Mucosa of stomach (tissue), 1 donor: ENCODE measurements around the gene SLC25A10.

Source experiments
- H3K27me3 ChIP-seq: one replicate; pipeline ENCODE4 v1.7.0; 2013; ENCODE audit warnings: mild to moderate bottlenecking, low read length; ENCODE audit not compliant: control insufficient read depth, insufficient read depth
- H3K36me3 ChIP-seq: one replicate; pipeline ENCODE4 v1.7.0; 2013; ENCODE audit warnings: low read length; ENCODE audit not compliant: control insufficient read depth, insufficient read depth
- H3K4me1 ChIP-seq: one replicate; pipeline ENCODE4 v1.7.0; 2013; ENCODE audit warnings: mild to moderate bottlenecking, low read length; ENCODE audit not compliant: control insufficient read depth, insufficient read depth
- H3K4me3 ChIP-seq: one replicate; pipeline ENCODE4 v1.7.0; 2013; ENCODE audit warnings: low read length
- H3K9ac ChIP-seq: one replicate; pipeline ENCODE4 v1.7.0; 2013; ENCODE audit warnings: mild to moderate bottlenecking, low read length, moderate library complexity
- H3K9me3 ChIP-seq: one replicate; pipeline ENCODE4 v1.7.0; 2013; ENCODE audit warnings: mild to moderate bottlenecking, low read length, moderate library complexity; ENCODE audit not compliant: control insufficient read depth
- donor health status: Pancreatic carcinoma.

Gene SLC25A10

DNA sequence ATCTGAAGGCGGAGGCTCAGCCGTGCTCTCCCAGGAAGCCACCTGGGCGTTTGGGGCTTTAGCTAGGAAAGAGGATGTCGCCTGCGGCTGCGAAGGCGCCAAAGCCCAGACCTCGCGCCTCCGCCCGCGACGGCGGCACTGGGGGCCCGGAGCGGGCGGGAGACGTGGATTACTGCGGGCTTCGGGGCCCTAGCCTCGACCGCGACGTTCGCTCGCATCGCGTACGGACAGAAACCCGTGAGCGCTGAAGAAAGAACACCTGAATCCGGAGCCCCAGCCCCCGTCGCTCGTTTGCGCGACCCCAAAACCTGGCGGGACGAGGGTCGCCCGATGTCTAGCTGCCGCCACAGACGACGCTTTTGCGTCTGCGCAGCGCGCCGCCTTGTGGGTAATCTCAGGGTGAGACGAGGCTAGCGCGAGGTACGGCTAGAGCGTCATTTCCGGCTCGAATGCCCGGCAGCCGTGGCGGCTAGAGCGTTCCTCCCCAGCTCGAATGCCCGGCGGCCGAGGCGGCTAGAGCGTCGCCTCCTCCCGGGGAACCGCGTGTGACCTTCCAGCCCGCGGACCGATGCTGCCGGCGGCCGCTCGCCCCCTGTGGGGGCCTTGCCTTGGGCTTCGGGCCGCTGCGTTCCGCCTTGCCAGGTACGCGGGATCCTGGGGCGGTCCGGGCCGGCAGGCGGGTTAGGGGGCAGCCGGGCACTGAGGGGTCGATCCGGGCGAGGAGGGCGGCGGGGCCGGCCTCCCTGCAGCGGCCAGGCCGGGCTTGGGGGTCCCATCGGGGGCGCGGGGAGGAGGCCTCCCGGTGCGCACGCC, 8.9 kb upstream of the SLC25A10 start, which contains the start of gene MRPL12:
Gene MRPL12, plus strand, starts transcription at position 434 of the 813 bp plus-strand sequence. Its CDS starts 135 bp downstream, at position 569.
- H3K9me3 ChIP-seq: no peaks in the 10 kb centered on the region
- H3K4me1 ChIP-seq: peaks cover 22% of the 10 kb centered on the region
- peak within 1 kb of the TSS; percentile 90 for H3K4me3 ChIP-seq
- H3K27me3 ChIP-seq: no peaks in the 10 kb centered on the region
- H3K9ac ChIP-seq: peak within 1 kb of the TSS; percentile 96
- peaks cover 5% of the 10 kb centered on the region for H3K36me3 ChIP-seq

DNA sequence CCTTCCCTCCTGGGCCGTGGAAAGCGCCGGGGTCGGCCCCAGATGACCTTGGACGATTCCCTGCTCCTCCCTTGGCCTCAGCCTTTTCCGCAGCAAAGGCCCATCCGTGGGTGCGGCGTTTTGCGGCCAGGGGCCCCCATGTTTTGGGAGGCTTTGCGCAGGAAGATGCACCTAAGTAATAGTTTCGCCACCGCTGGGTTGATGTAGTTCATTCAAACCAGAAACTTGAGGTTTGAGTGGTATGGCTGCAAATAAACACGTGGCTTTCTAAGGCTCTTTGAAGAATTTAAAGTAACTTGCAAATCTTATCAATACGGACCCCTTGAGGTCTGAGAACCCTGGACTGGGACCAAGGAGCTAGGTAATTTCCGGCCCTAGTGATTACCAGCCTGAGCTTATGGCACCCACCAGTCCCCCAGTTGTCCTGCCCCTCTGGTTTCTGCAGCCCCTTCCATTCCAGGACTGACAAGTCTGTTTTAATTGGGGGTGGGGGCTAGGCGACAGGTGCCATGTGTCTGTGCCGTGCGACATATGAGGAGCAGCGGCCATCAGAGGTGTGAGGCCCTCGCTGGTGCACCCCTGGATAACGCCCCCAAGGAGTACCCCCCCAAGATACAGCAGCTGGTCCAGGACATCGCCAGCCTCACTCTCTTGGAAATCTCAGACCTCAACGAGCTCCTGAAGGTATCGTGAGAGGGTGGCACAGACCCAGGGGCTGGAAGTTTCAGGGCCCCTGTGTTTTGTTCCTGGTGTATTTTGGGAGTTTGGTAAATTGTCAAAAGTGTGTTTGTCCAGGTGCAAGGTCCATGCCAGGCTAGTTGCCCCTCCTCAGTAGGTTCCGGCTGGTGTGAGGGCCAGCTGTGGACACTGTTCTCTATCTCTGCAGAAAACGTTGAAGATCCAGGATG, 8.1 kb upstream of the SLC25A10 start:
- H3K9ac ChIP-seq: peak overlapping the region; percentile 96
- peaks cover 5% of the 10 kb centered on the region for H3K36me3 ChIP-seq
- peaks cover 22% of the 10 kb centered on the region for H3K4me1 ChIP-seq
- H3K9me3 ChIP-seq: no peaks in the 10 kb centered on the region
- H3K4me3 ChIP-seq: peak overlapping the region; percentile 90
- H3K27me3 ChIP-seq: no peaks in the 10 kb centered on the region

DNA sequence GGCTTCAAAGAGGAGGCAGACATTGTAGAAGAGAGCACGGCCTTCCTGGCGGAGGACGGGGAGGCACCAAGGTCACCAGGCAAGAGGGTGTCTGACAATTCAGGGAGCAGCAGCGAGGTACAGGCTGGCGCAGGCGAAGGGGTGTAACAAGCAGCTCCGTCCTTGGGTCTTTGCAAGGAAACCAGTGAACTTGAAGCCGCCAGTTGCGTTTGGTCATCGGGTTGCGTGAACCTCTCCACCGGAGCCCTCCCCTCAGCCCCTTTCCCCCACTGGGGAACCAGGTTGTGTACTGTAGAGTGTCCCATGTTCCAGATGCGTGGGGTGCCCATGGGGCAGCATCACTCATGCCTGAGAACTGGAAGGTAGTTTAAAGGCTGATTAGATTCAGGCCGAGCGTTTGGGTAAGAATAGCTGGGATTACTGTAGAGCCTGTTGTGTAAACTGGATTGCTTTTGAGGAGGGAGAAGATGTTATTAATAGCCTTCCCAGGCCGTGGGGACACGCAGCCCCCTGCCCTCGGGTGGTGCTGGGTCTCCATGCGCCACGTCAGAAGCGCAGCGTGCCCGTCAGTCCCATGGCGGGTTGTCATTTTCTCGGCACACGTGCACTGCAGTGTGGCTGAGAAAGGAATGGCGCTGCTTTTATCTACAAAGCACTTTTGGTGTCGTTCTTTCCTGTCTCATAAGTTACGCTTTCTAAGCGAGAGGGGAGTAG, 6.4 kb upstream of the SLC25A10 start:
- H3K36me3 ChIP-seq: peaks cover 5% of the 10 kb centered on the region
- H3K9ac ChIP-seq: no peak overlapping the region
- H3K9me3 ChIP-seq: no peaks in the 10 kb centered on the region
- peaks cover 32% of the 10 kb centered on the region for H3K4me1 ChIP-seq
- no peaks in the 10 kb centered on the region for H3K27me3 ChIP-seq
- H3K4me3 ChIP-seq: no peak overlapping the region

DNA sequence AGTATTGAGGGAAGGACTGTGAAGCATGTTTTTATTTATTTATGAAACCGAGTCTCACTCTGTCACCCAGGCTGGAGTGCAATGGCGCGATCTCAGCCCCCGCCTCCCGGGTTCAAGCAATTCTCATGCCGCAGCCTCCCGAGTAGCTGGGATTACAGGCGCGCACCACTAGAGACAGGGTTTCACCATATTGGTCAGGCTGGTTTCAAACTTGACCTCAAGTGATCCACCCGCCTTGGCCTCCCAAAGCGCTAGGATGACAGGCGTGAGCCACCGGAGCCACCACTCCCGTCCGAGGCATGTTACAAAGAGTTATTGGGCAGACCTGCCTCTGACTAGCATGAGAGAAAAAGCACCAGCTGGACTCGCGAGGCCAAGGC, 5.9 kb upstream of the SLC25A10 start:
- Histone ChIP-seq H3K9me3 (no peaks in the 10 kb centered on the region), H3K9ac (no peak overlapping the region), H3K36me3 (peaks cover 5% of the 10 kb centered on the region), H3K4me1 (peaks cover 37% of the 10 kb centered on the region), H3K4me3 (no peak overlapping the region), H3K27me3 (no peaks in the 10 kb centered on the region)

DNA sequence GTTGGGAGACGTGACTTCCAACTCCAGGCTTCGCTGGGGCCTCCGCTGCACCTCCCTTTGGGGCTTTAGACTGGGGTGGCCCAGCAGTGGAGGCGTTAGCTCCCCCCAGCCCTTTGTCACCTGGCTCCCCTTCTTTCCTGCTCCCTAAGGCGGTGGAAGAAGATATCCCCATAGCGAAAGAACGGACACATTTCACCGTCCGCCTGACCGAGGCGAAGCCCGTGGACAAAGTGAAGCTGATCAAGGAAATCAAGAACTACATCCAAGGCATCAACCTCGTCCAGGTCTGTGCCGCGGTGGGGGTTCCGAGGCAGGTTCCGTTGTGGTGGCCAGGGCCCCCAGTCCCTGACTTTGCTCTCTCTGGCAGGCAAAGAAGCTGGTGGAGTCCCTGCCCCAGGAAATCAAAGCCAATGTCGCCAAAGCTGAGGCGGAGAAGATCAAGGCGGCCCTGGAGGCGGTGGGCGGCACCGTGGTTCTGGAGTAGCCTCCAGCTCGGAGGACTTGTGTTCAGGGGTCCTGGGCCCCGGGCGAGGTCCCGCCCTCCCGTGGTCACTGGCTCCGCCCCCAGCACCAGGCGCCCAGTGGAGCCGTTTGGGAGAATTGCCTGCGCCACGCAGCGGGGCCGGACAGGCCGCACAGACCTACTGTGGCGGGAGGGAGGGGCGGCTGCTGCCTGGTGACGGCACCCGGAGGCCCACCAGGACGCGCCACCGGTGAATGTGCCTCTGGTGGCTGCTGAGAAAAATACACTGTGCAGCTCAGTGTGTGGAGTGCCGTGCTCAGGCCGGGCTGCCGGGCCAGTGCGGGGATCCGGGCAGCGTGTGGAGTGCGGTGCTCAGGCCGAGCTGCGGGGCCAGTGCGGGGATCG, 5.1 kb upstream of the SLC25A10 start:
- peaks cover 5% of the 10 kb centered on the region for H3K36me3 ChIP-seq
- peaks cover 34% of the 10 kb centered on the region for H3K4me1 ChIP-seq
- H3K27me3 ChIP-seq: no peaks in the 10 kb centered on the region
- no peak overlapping the region for H3K9ac ChIP-seq
- no peak overlapping the region for H3K4me3 ChIP-seq
- H3K9me3 ChIP-seq: no peaks in the 10 kb centered on the region

DNA sequence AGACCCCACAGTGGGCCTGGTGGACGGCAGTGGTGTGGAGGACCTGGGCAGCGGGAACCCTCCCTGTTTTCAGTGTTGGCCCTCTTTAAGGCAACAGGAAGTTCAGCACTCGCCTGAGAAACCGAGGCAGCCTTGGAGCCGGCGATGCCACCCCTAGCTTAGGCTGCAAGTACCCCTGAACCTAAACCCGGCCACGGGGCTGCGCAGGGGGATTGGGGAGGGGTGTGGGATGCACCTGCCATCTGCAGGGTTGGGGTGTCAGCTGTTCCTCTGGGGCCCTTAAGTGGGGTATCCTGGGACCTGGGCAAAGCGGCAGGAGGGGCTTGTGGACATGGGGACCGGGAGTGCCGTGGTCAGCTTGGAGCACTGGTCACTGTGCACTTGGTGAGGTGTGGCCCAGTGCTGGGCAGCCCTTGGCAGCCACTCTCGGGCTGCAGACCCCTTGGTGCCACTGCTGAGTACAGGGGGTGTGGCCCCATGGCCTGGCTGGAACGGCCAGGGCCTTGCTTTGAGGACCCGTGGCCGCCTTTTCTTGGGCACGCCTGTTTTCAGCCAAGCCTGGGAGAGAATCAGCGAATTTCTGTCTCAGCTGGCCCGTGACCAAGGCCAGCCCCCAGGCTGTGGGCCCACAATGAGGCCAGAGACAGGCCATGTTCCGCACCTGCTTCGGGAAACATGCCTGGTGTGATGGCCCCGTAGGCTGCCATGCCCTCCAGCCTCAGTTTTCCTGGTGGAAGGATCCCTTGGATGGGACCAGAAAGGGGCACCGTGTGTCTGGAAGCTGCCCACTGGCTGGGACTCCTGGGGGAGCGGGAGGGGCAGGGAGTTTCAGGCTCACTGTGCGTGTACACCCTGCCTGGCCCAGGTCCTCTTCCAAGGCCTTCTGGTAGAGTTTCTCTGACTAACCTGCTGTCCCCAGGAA, 4.1 kb upstream of the SLC25A10 start:
- no peaks in the 10 kb centered on the region for H3K9me3 ChIP-seq
- H3K4me1 ChIP-seq: peaks cover 35% of the 10 kb centered on the region
- peaks cover 5% of the 10 kb centered on the region for H3K36me3 ChIP-seq
- H3K27me3 ChIP-seq: no peaks in the 10 kb centered on the region
- no peak overlapping the region for H3K9ac ChIP-seq
- H3K4me3 ChIP-seq: no peak overlapping the region

DNA sequence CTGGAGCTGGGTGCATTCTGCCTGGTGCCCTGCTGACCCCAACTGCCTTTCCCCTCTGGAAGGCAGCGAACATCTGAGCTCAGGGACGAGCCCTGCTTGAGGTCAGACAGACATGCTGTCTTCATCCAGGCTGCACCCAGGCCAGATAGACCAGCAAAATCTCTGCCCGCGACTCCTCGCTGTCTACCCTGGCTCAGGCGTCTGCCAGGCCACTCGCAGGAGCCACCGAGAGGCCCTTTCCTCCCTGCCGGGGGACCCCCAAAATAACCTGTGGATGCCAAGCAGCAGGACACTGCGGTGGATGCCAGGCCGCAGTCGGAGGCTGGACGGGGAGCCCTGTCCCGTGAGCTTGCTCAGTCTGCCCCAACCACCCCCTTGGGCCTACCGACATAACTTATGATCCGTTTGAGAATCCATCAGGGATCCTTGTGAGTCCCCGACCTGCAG, 3.3 kb upstream of the SLC25A10 start:
- H3K9ac ChIP-seq: no peak overlapping the region
- peaks cover 5% of the 10 kb centered on the region for H3K36me3 ChIP-seq
- no peaks in the 10 kb centered on the region for H3K9me3 ChIP-seq
- no peak overlapping the region for H3K4me3 ChIP-seq
- H3K27me3 ChIP-seq: no peaks in the 10 kb centered on the region
- H3K4me1 ChIP-seq: peaks cover 41% of the 10 kb centered on the region

DNA sequence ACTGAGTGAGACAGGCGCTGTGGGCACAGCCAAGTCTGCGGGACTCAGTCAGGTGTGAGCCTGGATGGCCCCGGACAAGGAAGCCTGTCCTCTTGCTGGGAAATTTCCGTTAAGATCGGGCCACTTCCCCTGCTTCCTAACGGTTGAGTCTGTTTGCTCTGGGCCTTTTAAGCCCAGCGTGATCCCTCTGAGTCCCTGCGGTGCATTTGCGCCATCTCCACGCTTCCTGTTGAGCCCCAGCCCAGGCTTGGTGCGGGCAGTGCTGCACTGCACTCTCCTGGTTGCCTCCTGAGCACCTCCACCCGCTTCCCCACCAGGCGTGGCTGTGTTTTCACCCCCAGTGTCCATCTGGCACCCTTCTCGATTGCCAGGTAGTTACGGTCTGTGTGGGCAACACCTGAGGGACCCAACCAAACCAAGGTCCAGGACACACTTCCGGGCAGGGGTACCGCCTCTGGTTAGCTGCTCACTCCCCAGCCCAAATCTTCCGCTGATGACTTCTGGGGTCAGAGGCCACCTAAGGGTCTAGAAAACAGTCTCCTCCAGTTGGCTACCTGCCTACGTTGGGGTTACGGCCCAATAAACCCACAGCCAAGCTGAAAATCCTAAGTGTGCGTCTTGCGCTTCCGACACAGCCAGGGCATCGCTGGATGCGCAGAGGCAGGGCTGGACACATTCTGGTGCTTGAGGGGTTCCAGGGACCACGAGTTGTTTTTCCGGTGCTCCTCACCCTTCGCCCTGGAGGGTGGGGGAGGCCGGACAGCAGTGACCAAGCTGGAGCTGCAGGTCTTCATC, 1.4 kb upstream of the SLC25A10 start:
- peak overlapping the region; percentile 53 for H3K9ac ChIP-seq
- peaks cover 41% of the 10 kb centered on the region for H3K4me1 ChIP-seq
- no peaks in the 10 kb centered on the region for H3K27me3 ChIP-seq
- H3K4me3 ChIP-seq: no peak overlapping the region
- H3K9me3 ChIP-seq: no peaks in the 10 kb centered on the region
- H3K36me3 ChIP-seq: peaks cover 3% of the 10 kb centered on the region

DNA sequence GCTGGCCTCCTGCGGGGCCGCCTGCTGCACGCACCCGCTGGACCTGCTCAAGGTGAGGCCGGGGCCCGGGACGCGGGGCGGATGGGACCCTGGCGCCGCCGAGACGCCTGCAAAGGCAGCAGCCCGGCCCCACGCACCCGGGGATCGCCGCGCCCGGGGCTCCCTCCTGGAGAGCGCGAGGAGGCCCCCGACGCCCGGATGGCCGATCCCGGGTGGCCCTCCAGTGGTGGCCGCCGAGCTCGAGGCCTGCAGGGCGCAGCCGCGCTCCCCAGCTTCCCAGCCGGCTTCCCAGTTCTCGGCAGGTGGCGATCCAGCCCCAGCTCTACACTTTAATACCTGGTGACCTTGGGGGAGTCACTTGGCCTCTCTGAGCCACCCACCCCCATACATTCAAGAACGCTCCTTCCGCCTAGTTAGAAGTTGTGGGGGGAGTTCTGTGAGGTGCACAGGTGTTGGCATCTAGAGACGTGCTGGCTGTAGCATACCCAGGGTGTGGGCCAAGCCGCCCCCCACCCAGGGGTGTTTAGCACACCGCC, 452 bp downstream of the SLC25A10 start:
- Histone ChIP-seq H3K4me1 (peaks cover 41% of the 10 kb centered on the region), H3K36me3 (no peaks in the 10 kb centered on the region), H3K9ac (peak overlapping the region; percentile 72), H3K4me3 (peak overlapping the region; percentile 58), H3K27me3 (no peaks in the 10 kb centered on the region), H3K9me3 (no peaks in the 10 kb centered on the region)
